Measurements from ENCODE around the gene LEF1. TPM values are rescaled to one million over a fixed set of nuclear protein-coding genes. Genes with fewer than 3 reads are reported as not detected.
"Not testable (repeated sequence)": the region's sequence is repeated elsewhere in the genome, so short reads cannot be mapped to it uniquely, and the experiment has no call there.

The LEF1 gene
- total RNA-seq, 4 donors from 2014 or later = 0.42 to 3.6 (median 1.9) TPM

DNA sequence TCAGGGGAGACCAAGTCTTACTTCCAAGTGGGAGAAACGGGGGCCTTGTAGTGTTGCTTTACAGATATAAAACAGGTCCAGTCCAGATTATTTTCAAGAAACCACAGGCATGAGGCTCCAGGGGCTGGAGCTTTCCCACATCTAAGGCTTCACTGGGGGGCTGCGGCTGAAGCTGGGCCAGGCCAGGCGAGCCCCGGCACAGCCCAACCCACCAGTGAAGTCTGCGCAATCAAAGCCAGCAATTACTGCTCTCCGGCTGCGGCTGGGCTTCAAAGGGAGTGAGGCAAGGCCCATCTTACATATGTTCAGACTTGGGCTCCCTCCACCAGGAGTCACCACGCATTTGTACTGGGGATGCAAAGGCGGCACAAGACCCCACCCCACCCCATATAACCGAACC lies 117.4 kb downstream of the LEF1 start:
- Histone ChIP-seq H3K27me3 (no peaks in the 10 kb centered on the region), H3K4me3 (no peak overlapping the region), H3K9me3 (no peaks in the 10 kb centered on the region), H3K27ac (replicated peaks in 1 of 4) (no peak overlapping the region), H3K36me3 (no peaks in the 10 kb centered on the region), H3K4me1 (peaks cover 0 to 23% (median 21%) of the 10 kb centered on the region in 4 donors)
- DNase-seq (ENCODE audit: extremely low spot score) = no peak
- TF ChIP-seq EP300 (IDR thresholded peaks at IDR 0.05) (no peak), POLR2A (IDR thresholded peaks at IDR 0.05; ENCODE audit: low read depth) (no peak), POLR2AphosphoS5 (IDR thresholded peaks at IDR 0.05) (no peak)
- TF ChIP-seq, protein P1, sequence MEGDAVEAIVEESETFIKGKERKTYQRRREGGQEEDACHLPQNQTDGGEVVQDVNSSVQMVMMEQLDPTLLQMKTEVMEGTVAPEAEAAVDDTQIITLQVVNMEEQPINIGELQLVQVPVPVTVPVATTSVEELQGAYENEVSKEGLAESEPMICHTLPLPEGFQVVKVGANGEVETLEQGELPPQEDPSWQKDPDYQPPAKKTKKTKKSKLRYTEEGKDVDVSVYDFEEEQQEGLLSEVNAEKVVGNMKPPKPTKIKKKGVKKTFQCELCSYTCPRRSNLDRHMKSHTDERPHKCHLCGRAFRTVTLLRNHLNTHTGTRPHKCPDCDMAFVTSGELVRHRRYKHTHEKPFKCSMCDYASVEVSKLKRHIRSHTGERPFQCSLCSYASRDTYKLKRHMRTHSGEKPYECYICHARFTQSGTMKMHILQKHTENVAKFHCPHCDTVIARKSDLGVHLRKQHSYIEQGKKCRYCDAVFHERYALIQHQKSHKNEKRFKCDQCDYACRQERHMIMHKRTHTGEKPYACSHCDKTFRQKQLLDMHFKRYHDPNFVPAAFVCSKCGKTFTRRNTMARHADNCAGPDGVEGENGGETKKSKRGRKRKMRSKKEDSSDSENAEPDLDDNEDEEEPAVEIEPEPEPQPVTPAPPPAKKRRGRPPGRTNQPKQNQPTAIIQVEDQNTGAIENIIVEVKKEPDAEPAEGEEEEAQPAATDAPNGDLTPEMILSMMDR (IDR thresholded peaks at IDR 0.05) = no peak
- intact Hi-C loops (cut with DNase I) = no loop called here
- 98% methylated on average over 9 of the region's 10 CpGs for WGBS

DNA sequence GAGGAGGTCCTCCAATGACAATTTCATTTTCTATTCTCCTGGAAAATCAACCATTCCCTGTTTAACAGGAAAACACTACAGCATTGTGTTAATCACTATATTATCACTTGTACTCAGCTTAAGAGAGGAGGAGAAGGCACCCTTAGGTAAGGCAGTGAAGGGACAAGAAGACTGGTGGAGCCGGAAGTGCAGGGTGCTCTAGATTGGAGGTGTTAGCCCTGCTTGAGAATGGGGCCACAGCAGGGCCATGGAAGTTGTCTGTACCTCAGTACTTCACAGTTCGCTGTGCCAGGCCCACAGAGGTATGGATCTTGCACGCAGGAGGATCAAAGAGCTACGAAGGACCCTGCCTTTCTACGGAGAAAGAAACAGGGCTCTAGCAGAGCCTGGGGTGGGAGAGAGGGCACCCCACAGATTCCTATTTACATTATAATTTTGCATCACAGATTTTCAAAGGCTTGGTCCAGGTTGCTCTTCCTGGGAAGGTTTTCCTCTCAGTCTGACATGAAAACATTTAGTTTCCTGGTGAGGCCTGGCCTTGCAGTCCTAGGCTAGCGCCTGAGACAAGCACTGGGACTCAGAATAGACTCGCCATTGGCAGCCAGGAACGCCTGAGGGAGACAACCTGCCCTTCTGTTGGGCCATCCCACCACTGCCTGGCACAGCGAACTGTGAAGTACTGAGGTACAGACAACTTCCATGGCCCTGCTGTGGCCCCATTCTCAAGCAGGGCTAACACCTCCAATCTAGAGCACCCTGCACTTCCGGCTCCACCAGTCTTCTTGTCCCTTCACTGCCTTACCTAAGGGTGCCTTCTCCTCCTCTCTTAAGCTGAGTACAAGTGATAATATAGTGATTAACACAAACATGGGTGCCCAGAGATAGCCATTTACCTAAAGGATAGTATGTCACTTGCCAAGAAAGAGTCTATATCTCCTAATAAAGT lies 118.3 kb downstream of the LEF1 start:
- 93% methylated on average over 10 of the region's 10 CpGs for WGBS
- intact Hi-C loops (cut with DNase I) = not testable (repeated sequence)

GRCh38 chr4:108049406-108049805 lies 119.3 kb downstream of the LEF1 start:
- no peaks in the 10 kb centered on the region for H3K27me3 ChIP-seq
- no peaks in the 10 kb centered on the region for H3K9me3 ChIP-seq
- H3K27ac ChIP-seq (replicated peaks in 1 of 4) = no peak overlapping the region
- DNase-seq (ENCODE audit: extremely low spot score) = no peak
- TF ChIP-seq EP300 (IDR thresholded peaks at IDR 0.05) (no peak), POLR2A (IDR thresholded peaks at IDR 0.05; ENCODE audit: low read depth) (no peak), POLR2AphosphoS5 (IDR thresholded peaks at IDR 0.05) (no peak)
- TF ChIP-seq, protein P1 (IDR thresholded peaks at IDR 0.05) = no peak
- peaks cover 5 to 39% (median 36%) of the 10 kb centered on the region in 4 donors for H3K4me1 ChIP-seq
- no peak overlapping the region for H3K4me3 ChIP-seq
- H3K36me3 ChIP-seq = no peaks in the 10 kb centered on the region
- intact Hi-C loops (cut with DNase I) = no loop called here
- 80% methylated on average over 5 of the region's 5 CpGs for WGBS

More for the DNA sequence above, 118.3 kb downstream of the LEF1 start:
- H3K9me3 ChIP-seq; H3K27ac ChIP-seq (replicated peaks in 1 of 4); H3K36me3 ChIP-seq; DNase-seq (ENCODE audit: extremely low spot score); H3K27me3 ChIP-seq; H3K4me3 ChIP-seq: not testable (repeated sequence)
- H3K4me1 ChIP-seq = peaks cover 5 to 32% (median 30%) of the 10 kb centered on the region in 4 donors

- H3K27ac ChIP-seq (replicated peaks in 1 of 4) = no peak overlapping the region
- H3K4me3 ChIP-seq = no peak overlapping the region
- TF ChIP-seq POLR2A (IDR thresholded peaks at IDR 0.05; ENCODE audit: low read depth) (no peak), EP300 (IDR thresholded peaks at IDR 0.05) (no peak), POLR2AphosphoS5 (IDR thresholded peaks at IDR 0.05) (no peak)
- TF ChIP-seq, protein P1 (IDR thresholded peaks at IDR 0.05) = no peak
- 88% methylated on average over 7 of the region's 7 CpGs for WGBS
- DNase-seq (ENCODE audit: extremely low spot score) = no peak
- H3K36me3 ChIP-seq = no peaks in the 10 kb centered on the region
- peaks cover 5 to 40% (median 36%) of the 10 kb centered on the region in 4 donors for H3K4me1 ChIP-seq
- no peaks in the 10 kb centered on the region for H3K9me3 ChIP-seq
- intact Hi-C loops (cut with DNase I) = no loop called here
- H3K27me3 ChIP-seq = no peaks in the 10 kb centered on the region
Observed at GRCh38 chr4:108048997-108049396, 119.7 kb downstream of the LEF1 start.

DNA sequence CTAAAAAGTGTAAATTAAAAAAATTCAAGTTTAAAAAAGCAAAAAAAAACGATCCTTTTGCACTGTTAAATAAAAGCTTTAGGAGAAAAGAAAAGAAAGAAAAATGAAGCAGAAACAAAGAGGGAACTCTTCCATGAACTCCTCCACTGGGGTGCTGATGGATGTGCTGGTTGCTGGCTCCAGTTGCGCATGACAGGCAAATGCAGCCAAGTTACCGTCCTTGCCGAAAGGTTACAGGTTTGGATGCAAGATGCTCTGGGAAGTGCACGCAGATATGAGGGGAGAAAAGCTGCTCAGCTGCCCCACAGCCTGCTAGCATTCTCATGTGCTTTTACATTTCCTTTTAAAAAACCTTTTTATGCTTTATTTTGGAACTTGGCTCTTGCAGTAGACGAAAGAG lies 120.6 kb downstream of the LEF1 start:
- Histone ChIP-seq H3K27me3 (no peaks in the 10 kb centered on the region), H3K9me3 (no peaks in the 10 kb centered on the region), H3K4me1 (peaks cover 5 to 40% (median 36%) of the 10 kb centered on the region in 4 donors), H3K27ac (replicated peaks in 1 of 4) (no peak overlapping the region), H3K4me3 (no peak overlapping the region), H3K36me3 (no peaks in the 10 kb centered on the region)
- 52% methylated on average over 6 of the region's 6 CpGs for WGBS
- intact Hi-C loops (cut with DNase I) = no loop called here
- no peak for DNase-seq (ENCODE audit: extremely low spot score)
- TF ChIP-seq POLR2A (IDR thresholded peaks at IDR 0.05; ENCODE audit: low read depth) = no peak
- TF ChIP-seq, protein P1 (IDR thresholded peaks at IDR 0.05) = no peak
- no peak for TF ChIP-seq EP300 (IDR thresholded peaks at IDR 0.05)
- no peak for TF ChIP-seq POLR2AphosphoS5 (IDR thresholded peaks at IDR 0.05)

All from esophagus muscularis mucosa (tissue), 4 donors.